Stimulated activated CD4-positive, alpha-beta T cell treated with anti-CD3 and anti-CD28 coated beads, Interleukin-2, amount 100 ng/mL, for 4 hours (primary cell): ENCODE results near the gene RAD21L1.

Experiments
- DNase-seq: peaks from one replicate; pipeline ENCODE4 v3.0.0-alpha.2; 2020; ENCODE audit warnings: low read depth

The RAD21L1 gene

GRCh38 chr20:1296117-1296610 lies 70.3 kb downstream of the RAD21L1 start:
- DNase-seq, result no peak

DNA sequence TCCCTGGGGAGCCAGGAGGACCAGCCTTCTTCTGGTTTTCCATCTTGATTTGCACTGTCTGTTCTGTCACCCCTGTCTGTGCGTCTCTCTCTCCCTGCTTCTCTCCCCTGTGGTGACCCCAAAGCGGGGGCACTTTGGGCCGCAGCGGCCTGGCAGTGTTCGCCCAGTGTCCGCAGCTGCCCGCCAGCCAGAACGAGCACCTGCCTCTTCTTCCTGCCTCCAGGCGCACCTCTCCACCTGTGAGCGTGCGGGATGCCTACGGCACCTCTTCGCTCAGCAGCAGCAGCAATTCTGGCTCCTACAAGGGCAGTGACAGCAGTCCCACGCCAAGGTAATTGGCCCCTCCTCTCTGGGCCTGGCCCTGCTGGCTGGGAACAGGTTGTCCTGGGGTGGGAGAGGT lies 71.1 kb downstream of the RAD21L1 start:
- DNase-seq, result no peak

DNA sequence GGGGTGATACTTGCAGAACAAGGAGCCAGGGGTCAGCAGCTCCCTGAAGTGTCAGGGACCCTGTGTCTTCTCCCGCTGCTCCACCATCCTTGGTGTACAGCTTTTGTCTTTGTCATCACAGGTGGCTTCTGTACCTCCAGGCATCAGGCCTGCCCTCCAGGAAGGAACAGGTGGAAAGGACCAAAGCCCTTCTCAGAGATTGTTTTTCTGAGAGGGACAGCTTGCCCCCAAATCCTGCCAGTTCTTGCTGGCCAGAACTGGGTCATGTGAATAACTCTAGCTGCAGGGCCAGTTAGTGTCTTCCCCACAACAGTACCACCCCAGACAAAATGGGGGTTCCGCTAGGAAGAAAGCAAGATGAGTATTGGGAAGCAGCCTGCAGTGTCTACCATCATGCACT lies 71.6 kb downstream of the RAD21L1 start:
- no peak for DNase-seq

- DNase-seq, result no peak
These were observed 72.3 kb downstream of the RAD21L1 start for GRCh38 chr20:1298166-1298565.

GRCh38 chr20:1298888-1299511 lies 73.2 kb downstream of the RAD21L1 start:
- no peak for DNase-seq

- peak; percentile 20 for DNase-seq
These were observed 73.7 kb downstream of the RAD21L1 start for GRCh38 chr20:1299522-1299921.

DNA sequence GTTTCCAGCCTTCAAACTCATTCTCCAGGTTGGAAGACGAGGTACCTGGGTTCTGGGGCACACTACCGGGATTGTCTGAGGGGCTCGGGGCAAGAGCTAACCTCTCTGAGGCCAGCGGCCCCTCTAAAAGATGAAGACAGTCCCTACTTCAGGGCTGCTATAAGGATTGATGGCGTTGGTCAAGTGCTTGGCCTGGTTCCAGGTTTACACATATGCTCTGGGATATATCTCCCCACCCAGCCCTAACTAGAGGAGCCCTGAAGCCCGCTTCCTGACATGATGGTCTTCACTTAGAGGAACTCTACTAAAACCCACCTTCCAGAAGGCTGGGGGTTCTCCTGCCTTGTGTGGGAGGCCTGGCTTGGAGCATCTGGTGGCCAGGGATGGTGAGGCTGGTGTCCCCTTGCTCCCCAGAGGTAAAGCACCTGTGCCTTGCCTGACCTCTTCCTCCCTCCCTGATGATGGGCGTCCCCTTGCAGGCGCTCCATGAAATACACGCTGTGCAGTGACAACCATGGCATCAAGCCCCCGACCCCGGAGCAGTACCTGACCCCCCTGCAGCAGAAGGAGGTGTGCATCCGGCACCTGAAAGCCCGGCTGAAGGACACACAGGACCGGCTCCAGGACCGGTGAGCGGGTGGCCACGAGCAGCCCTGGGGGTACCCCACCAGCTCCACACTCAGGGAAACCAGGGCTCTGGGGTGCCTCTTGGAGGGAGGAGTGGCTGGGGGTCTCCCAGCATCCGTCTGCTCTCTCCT lies 74.4 kb downstream of the RAD21L1 start:
- DNase-seq, result no peak

- DNase-seq, result peak; percentile 43
These were observed 75.2 kb downstream of the RAD21L1 start for GRCh38 chr20:1301031-1301529.

DNA sequence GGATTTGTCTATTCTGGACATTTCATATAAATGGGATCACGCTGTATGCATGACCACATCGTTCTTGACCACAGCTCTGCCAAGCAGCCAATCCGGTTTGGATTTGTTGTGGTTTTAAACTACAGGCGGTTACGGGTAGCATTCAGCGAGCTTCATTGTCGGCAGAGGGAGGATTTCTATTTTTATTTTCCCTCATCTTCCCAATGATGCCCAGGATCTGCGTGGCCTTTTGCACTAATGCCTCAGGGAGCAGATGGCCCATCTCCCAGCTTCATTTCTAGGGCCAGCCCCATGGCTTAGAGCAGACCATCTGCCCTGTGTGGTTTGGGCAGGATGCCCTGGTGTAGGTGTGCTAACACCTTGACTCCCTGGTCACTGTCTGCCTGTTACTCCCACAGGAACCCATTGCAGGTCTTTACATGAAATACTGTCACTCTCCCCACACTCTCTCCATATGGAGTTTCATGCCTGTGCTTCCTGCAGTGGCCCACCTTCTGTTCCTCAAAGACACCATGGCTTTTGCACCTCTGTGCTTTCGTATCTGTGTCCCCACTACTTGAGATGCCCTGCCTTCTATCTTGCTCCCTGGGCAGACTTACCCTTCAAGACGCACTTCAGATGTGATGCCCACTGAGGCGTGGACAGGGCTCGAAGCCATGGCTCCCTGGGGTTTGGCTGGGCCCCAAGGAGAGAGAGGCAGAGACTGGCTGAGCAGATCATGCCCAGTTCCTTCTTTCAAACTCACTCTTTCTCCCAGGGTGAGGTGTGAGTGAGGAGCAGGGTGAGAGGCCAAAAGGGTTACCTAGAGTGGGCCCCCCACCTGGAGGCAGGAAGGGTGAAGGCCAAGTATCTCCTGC lies 77.1 kb downstream of the RAD21L1 start:
- DNase-seq, result no peak

DNA sequence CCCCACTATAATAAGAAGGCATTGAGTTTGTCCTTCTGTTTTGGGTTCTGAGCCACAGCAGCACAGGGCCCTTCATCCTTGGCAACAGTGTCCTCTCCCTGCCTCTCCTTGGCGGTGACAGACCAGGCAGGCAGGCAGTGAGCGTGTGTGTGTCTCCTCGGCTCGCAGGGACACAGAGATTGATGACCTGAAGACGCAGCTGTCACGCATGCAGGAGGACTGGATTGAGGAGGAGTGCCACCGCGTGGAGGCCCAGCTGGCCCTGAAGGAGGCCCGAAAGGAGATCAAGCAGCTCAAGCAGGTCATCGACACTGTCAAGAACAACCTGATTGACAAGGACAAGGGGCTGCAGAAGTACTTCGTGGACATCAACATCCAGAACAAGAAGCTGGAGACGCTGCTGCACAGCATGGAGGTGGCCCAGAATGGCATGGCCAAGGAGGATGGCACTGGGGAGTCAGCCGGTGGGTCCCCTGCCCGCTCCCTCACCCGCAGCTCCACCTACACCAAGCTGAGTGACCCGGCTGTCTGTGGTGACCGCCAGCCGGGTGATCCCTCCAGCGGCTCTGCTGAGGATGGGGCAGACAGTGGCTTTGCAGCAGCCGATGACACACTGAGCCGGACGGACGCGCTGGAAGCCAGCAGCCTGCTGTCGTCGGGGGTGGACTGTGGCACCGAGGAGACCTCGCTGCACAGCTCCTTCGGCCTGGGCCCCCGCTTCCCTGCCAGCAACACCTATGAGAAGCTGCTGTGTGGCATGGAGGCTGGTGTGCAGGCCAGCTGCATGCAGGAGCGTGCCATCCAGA lies 79.1 kb downstream of the RAD21L1 start:
- DNase-seq, result no peak
